ENCODE measurements around the gene FBLN7.

FBLN7 gene

GRCh38 chr2:112159454-112159921 lies 21.3 kb downstream of the FBLN7 start:
- no peak for DNase-seq

- no peak for DNase-seq
Observed at GRCh38 chr2:112160283-112161250, 22.4 kb downstream of the FBLN7 start.

DNA sequence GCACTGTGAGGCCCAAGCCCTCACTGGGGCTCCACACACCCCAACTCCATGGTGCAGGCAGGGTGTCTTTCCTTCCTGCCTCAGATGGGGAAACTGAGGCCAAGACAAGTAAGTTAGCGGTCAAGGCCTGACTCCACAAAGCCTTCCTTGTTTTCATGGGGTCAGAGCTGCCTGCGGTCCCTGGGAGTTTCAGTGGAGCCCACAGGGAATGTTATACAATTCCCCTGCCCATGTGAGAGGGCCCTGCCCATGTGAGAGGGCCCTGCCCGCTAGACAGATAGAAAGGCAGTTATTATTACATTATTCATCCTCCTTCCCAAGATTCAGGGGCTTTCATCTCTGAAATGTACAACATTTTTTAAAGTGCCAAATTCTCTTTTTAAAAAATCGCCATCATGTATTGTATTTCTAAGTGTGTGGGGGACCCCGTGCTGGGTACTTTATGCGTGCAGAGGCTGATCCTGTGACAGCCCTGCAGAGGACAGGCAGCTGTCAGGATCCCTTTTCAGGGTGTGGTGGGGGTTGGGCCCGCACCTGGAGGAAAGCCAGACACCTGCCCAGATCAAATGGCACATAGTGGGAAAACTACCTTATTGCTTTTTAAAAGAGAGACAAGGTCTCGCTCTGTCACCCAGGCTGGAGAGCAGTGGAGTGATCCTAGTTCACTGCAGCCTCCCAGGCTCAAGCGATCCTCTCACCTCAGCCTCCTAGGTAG lies 23.4 kb downstream of the FBLN7 start:
- no peak for DNase-seq

- no peak for DNase-seq
Observed at GRCh38 chr2:112162341-112162740, 24.2 kb downstream of the FBLN7 start.

GRCh38 chr2:112162956-112163355 lies 24.8 kb downstream of the FBLN7 start:
- no peak for DNase-seq

- DNase-seq = no peak
Observed at GRCh38 chr2:112163541-112163981, 25.4 kb downstream of the FBLN7 start.

GRCh38 chr2:112164876-112165275 lies 26.7 kb downstream of the FBLN7 start:
- no peak for DNase-seq

DNA sequence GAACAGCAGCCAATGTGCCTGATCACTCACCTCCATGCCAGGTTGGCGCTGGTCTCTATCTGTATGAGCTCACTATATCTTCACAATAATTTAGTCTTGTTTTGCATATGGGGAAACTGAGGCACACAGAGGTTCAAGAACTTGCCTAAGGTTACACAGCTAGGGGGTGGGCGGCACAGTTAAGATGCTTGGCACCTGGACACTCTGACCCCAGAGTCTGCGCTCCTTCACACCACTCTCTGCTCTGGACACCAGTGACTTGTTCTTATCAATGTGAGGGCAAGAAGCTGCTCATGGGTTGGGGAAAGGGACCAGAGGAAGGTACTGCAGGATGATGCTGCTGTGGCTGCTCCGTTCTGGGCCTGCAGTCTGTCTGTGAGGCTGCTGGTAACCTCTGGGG lies 27.1 kb downstream of the FBLN7 start:
- no peak for DNase-seq

DNA sequence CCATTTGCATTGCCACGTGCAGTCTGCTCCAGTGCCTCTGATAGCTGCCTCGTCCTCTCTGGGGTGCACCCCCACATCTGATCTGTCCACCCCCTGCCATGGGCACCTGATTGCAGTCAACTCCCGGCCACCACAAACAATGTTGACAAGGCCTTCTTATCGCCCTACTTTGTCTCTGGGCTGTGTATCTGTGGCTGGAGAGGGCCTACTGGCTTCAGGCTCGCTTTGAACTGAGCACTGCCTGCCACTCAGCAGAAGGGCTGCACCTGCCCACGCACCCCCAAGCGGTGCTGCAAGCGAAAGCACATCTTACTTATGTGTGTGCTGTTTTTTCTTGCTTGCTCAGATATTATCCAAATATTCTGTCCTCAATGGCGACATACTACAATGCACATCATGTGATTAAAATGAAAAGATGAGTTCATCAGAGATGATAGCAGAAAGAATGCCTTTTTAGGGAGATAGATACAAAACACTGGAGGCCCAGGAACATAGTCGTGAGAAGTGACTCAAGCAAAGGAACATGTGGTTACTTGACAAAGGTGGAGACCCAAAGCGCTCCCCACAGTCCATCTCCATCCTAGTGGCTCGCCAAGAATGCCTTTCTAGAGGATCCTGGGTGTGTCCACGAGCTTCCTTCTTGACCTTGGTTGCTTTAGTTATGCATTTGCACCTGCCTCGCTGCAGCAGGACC lies 28.8 kb downstream of the FBLN7 start:
- DNase-seq = no peak

- DNase-seq = no peak
Observed at GRCh38 chr2:112168422-112169124, 30.4 kb downstream of the FBLN7 start.

DNA sequence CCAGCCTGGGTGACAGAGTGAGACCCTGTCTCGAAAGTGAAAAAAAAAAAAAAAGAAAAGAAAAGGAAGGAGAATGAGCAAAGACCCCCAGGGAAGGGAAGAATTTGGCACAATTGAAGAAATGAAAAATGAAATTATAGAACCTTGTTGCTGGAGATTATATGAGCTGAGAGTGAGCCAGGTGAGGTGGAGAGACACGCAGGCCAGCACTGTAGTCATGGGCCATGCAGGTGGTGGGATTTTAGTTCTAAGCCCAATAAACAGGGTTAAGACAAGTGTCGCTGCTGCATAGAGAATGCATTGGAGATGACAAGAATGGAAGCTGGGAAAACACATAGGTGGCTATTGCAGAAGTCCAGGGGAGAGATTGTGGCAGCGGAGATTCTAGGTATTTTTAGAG lies 32.3 kb downstream of the FBLN7 start:
- DNase-seq = no peak

- no peak for DNase-seq
Observed at GRCh38 chr2:112173646-112174319, 35.6 kb downstream of the FBLN7 start.

GRCh38 chr2:112174383-112174782 lies 36.2 kb downstream of the FBLN7 start:
- DNase-seq = no peak

- no peak for DNase-seq
Observed at GRCh38 chr2:112175333-112175732, 37.1 kb downstream of the FBLN7 start.

DNA sequence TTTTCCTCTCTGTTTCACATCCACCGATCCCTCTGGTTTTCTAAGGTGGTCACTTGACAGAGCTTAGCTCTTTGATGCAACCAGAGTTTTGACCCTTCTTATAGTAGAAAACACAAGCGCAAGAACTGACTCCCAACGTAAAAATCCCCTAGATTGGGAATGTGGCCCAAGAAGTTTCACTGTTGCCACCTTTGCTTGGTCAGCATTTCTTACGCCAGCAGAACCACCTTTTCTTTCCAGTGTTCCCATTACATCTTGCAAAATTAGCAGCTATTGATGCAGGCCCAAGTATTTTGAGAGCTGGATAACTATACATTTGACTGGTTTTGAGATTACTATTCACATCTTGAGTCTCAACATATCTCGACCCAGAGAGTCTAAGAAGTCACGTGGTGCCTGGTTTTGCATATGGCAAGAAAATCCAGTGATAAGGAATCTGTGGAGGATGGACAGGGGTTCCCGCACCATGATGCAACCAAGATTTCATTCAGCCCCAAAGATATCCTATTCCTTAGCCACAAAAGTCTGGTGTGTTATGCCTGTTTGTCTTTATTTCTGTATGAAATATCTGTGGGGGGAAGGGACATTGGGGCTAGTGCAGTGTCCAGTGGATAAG lies 37.9 kb downstream of the FBLN7 start:
- DNase-seq = no peak

- DNase-seq = peak; percentile 49 to 67
Observed at GRCh38 chr2:112181571-112182290, 43.5 kb downstream of the FBLN7 start.

GRCh38 chr2:112182581-112183034 lies 44.4 kb downstream of the FBLN7 start:
- DNase-seq = peak in 1 of 2 donors; percentile 44

DNA sequence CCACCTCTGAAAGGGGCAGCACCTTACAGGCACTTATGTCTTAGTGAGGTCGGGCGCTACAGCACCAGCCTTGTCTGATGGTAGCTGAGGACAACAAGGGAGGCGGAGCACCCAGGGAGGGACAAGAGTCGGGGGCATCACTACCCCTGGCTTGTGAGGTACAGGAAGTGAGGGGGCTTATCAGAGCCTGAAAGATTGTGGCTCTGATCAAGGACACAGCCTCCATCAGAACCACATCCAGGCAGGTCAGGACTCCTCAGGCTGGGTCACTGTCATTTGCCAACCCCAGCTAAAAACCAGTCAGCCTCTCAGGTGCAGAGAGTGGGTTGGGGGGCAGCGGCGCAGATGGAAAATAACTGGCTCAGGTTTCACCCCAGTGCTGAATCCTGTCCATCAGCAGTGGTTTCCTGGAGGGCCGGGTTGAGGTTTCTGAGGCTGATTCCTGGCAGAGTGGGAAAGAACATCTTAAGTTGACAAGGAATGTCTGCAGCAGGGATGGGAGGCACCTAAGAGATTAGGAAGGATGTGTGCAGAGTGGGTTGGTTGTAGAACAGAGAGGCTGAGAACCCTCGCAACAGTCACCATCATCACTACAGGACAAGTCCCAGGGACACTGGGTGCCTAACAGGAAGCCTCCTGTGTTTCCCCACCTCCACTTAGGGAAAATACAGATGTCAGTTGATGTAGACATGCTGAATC lies 45.3 kb downstream of the FBLN7 start:
- no peak for DNase-seq

DNA sequence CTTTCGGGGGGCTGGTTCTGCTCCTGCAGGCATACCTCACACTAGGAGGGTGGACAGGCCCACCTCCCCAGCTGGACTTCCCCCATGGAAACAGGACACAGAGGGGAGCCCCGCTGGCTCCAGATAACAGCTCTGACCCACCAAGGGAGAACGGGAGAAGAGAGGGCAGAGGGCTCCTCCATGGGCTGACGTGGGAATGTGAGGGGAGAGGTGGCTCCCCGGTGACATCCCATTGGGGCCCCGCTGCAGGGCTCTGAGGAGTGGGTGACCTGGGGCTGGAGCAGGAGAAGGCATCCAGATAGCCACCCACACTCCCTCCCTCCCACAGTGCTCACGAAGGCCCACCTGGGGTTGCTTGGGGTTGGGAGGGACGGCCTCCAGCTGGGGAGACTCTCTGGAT lies 45.9 kb downstream of the FBLN7 start:
- DNase-seq = no peak

DNA sequence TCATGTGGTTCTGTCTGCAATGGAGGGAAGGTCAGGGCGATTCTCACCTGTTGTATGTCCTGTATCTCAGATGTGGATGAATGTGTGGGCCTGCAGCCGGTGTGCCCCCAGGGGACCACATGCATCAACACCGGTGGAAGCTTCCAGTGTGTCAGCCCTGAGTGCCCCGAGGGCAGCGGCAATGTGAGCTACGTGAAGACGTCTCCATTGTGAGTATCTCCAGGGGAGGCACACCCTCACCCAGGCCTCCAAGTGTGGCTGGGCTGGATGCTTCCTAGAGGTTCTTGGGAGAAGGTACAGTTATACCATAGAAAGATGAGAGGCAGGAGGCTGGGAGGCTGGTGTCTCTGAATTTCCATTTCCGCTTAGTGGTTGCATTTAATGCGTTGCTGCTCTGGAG lies 46.9 kb downstream of the FBLN7 start:
- no peak for DNase-seq

Measured in stimulated activated CD4-positive, alpha-beta T cell treated with anti-CD3 and anti-CD28 coated beads, Interleukin-2, amount 100 ng/mL, for 48 hours (primary cell).